Stimulated activated naive CD4-positive, alpha-beta T cell (primary cell): ENCODE measurements around the gene IL1RAPL1.

Experiments
- DNase-seq, 6 experiments: peaks; one replicate each; lab custom pipeline; 2025; lab: John Stamatoyannopoulos, UW

Gene IL1RAPL1

GRCh38 chrX:29432534-29432933 lies 845.3 kb downstream of the IL1RAPL1 start:
- DNase-seq = no peak

DNA sequence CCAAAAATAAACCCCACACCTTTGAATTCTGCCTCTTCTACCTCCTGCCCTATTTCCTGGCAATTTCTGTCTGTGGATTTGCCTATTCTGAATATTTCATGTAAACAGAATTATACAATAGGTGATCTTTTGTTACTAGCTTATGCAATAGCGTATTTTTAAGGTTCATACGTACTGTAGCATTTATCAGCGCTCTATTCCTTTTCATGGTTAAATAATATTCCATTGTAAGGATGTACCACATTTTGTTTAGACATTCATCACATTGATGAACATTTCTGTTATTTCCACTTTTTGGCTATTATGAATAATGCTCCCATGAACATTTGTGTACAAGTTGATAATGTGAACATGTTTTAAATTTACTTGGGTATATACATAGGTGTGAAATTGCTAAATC lies 847.7 kb downstream of the IL1RAPL1 start:
- DNase-seq = no peak

DNA sequence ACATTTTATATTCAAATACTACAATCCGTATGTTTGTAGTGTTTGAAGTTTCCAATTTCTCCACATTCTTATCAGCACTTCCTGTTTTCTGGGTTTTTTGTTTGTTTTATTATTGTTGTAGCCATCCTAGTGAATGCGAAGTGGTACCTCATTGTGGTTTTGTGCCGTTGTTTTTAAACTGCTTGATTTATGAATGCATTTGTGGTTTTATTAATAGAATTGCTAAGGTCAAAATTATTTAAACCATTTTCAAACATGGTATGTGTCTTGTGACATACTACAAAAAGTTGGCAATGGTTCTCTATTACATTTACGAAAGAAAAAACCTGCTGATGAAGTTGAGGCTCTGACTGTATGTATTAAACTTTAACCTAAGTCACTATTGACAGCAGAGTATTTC lies 848.1 kb downstream of the IL1RAPL1 start:
- DNase-seq = no peak

- DNase-seq = no peak
These were observed 860.6 kb downstream of the IL1RAPL1 start for GRCh38 chrX:29447867-29448266.

GRCh38 chrX:29453333-29453732 lies 866.1 kb downstream of the IL1RAPL1 start:
- DNase-seq = no peak

GRCh38 chrX:29455702-29456101 lies 868.5 kb downstream of the IL1RAPL1 start:
- DNase-seq = no peak

DNA sequence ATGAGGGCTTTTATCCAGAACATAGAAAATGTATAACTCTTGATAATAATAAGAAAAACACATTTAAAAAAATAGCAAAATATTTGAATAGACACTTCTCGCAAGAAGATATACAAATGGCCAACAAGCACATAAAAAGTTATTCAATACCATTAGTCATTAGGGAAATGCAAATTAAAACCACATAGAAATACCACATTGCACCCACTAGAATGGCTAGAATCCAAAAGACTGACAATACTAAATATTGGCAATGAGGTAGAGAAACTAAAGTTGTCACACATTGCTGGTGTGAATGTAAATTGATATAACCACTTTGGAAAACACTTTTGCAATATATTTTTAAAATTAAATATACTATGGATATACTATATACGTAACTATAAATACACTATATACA lies 873.8 kb downstream of the IL1RAPL1 start:
- DNase-seq = no peak

DNA sequence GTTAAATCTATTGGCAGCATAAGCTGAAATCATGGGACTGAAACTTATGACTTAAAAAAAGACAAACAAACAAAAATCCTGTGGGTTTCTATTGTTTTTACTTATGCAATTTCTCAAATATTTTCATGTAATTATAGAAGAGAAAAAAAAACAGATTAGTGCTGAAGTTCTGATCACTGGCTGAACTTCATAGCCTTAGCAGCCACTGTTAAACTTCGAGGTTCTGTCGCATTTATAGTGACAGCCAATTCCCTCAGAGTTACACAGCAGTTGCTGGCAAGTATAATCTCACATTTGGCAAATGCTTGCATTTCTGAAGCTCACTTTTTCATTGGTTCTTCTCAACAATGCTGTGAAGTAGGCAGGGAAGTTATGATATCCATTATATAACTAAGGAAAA lies 879.2 kb downstream of the IL1RAPL1 start:
- no peak for DNase-seq

DNA sequence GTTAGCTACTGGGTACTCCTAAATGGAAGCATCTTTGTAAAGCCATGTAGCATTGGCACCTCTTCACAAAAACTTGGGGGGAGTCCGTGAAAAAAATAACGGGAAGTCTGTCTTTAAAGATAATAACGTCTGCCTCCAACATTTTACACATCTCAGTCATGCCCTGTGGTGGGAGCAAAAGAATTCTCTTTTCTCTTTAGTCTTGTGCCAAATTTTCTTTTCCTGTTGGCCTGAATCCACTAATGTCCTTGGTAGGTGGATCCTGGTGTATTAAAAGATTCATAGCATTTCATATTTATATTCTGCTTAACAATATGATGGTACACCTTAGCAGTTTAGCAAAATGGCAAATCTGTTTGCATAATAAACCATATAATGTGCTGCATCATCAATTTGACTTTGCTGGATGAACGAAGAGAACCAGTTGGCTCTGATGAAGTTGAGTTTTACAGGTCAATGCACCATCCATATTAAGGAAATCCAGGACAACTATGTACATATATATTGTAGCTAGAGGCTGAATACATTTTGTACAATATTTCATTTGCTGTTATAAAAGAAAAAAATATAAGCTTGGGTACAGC lies 881.8 kb downstream of the IL1RAPL1 start:
- no peak for DNase-seq

GRCh38 chrX:29470030-29470429 lies 882.8 kb downstream of the IL1RAPL1 start:
- DNase-seq = no peak

DNA sequence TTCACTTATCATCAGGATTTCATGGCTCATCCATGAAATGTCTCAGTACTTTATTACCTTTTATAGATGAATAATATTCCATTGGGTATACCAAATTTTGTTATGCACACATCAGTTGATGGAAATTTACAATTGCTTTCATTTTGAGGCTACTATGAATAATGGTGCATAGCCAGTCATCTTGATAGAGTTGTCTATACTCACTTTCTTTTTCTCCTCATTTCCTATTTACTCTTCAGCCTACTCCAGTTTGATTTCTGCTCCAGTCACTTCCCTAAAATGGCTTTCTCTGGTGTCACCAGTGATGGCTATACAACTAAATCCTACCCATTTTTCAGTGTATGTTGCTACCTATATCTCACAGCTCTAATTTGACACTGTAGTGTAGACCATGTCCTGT lies 884.6 kb downstream of the IL1RAPL1 start:
- no peak for DNase-seq

GRCh38 chrX:29477878-29478277 lies 890.6 kb downstream of the IL1RAPL1 start:
- DNase-seq = no peak

- no peak for DNase-seq
These were observed 891.3 kb downstream of the IL1RAPL1 start for GRCh38 chrX:29478336-29479069.

- no peak for DNase-seq
These were observed 900.0 kb downstream of the IL1RAPL1 start for GRCh38 chrX:29487214-29487613.

DNA sequence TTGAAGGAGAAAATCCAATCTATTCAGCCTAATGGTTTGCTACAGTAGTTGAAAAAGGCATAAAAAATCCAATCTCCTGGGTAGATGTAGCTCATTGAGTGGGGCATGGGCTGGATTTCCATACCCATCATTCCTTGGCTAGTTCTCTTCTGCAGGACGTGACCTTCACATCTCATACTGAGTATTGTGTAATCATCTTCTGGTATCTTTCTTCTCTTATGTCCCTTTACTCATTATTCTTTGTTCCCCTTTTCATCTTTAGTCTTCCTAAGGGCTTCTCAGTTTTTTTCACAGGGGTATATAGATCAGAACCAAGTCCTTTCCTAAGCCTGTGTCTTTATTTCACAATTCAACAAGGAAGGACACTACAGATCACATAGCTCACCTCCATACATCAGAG lies 900.5 kb downstream of the IL1RAPL1 start:
- no peak for DNase-seq

DNA sequence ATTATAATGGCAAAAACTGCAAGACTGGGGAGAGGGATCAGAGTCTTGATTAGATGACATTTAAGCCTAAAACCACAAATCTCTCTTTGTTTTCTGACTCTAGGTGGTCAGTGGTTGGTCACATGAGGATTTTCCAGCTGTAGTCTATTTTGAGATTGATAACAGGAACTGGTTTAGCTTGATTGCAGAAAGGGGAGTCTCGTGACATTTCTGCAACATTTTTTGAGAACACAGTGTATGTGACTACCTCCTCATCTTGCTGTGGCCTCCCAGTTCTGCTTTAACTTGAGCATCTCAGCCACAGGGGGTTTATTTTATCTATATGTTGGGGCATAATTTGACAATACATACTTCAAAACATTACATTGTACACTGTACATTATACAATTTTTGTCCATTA lies 901.7 kb downstream of the IL1RAPL1 start:
- DNase-seq = no peak

DNA sequence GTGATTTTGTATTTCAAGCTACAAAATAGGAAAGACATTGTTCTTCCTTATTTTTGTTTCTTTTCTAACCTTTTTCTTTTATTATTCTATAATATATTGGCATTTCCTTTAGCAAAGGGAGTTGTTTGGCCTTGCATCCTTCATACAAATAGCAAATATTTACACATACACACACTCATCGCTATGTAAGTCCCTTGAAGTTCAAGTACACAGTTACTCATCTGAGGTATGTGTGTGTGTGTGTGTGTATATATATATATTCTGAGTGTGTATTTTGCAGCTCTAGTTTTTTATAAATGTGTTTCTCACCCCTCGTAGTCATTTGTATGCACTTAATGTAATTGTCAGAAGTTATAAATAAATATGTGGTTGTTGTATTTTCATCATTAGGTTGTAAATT lies 903.4 kb downstream of the IL1RAPL1 start:
- no peak for DNase-seq

- no peak for DNase-seq
These were observed 904.4 kb downstream of the IL1RAPL1 start for GRCh38 chrX:29491659-29492058.

DNA sequence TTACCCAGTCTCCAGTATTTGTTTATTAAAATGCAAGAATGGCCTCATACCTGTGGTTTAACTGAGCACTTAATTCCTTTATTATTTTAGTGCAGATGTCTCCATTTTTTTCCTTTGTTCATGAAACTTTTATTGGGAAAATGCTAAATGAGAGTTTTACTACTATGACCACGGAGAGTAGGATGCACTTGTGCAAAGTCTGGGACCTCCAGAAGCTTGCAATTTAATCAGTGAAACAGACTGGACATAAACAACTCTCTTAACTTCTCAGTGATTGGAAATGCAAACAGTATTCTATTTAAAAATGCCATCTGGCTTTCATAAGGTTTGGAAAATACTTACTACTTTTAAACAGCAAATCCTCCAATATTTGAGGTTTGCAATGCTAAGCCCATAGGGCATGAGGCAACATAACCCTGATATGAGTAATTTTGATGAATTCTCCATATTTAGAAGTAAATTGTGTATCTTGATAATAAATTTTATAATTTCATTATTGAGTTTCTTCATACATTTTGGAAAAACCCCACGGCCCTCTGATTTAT lies 909.5 kb downstream of the IL1RAPL1 start:
- DNase-seq = no peak

GRCh38 chrX:29506729-29507128 lies 919.5 kb downstream of the IL1RAPL1 start:
- DNase-seq = no peak

DNA sequence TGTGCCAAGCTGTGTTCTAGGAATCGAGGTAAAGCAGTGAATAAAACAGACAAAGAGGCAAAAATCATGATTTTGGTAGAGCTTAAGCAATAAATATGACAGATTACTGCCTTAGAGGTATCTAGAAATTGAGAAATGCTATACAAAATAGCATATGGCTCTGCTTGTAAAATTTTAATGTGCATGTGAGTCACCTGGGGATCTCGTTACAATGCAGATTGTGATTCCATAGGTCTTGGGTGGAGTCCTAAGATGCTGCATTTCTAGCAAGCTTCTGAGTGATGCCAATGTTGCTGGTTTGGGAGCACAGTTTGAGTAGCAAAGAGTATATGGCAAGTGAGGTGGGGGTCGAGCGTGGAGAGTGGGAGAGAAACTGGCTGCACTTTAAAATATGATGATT lies 930.9 kb downstream of the IL1RAPL1 start:
- no peak for DNase-seq

DNA sequence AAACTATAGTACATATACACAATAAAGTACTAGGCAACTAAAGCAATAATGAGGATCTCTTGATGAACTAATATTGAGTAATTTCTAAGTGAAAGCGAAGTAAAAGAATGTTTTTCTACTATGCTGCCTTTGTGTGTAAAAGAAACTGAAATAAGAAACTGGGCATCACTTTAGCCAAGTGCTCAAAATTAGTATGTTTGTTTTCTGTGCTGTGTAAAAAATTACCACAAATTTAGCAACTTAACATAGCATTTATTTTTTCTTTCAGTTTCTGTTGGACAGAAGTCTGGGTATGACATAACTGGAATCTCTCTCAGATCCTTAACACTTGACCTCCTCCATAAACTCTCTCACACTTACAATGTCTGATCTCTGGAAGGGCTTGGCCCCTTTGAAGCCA lies 941.0 kb downstream of the IL1RAPL1 start:
- DNase-seq = no peak

DNA sequence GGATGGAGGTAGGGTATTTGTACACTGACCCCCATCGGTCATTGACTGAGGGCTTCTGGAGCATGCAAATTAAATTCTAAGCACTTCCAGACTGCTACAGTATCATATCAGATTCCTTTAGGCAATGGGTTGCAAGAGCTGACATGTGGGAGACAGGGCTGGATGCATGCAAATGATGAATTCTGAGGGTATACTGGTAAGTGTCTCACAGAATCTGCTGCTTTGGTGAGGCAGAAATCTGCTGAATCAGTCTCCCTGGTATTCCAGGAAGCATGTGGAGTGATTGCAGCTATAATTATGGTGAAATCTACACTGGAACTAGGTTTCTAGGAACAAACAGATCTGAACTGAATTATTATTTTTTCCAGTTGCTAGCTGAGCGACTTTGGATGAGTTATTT lies 943.3 kb downstream of the IL1RAPL1 start:
- DNase-seq = no peak

DNA sequence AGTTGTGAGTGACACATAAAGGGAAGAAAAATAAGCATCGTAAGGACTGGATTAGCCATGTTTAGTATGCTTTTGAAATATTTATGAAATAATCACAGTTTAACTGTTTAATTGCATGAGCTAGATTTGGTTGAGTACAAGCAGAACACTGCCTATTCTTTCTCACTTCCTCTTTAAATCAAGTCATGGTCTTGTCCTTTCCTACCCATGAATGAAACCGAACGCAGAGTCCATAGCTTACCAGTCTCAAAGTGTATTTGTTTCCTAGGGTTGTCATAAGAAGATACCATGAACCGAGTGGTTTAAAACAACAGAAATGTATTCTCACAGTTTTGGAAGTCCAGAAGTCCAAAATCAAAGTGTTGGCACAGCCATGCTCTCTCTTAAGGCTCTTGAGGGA lies 944.1 kb downstream of the IL1RAPL1 start:
- DNase-seq = no peak
